ENCODE results near the gene CDHR3.

The CDHR3 gene

GRCh38 chr7:105940109-105940508 is 23.0 kb upstream of the CDHR3 start:
- TF ChIP-seq CTCF (IDR thresholded peaks at IDR 0.05; ENCODE audit: low read depth, low read length): no peak
- H3K4me3 ChIP-seq (ENCODE audit: low read depth, low read length): no peak overlapping the region
- no peak for DNase-seq (ENCODE audit: low read depth, low spot score)
- in situ Hi-C loops (cut with HindIII; ENCODE audit: low sequenced_read_pairs): no loop called here

GRCh38 chr7:105941596-105941995 is 21.5 kb upstream of the CDHR3 start:
- DNase-seq (ENCODE audit: low read depth, low spot score): no peak
- in situ Hi-C loops (cut with HindIII; ENCODE audit: low sequenced_read_pairs): no loop called here
- TF ChIP-seq CTCF (IDR thresholded peaks at IDR 0.05; ENCODE audit: low read depth, low read length): no peak
- H3K4me3 ChIP-seq (ENCODE audit: low read depth, low read length): no peak overlapping the region

GRCh38 chr7:105943486-105943885 is 19.6 kb upstream of the CDHR3 start:
- in situ Hi-C loops (cut with HindIII; ENCODE audit: low sequenced_read_pairs): no loop called here
- DNase-seq (ENCODE audit: low read depth, low spot score): no peak
- TF ChIP-seq CTCF (IDR thresholded peaks at IDR 0.05; ENCODE audit: low read depth, low read length): no peak
- no peak overlapping the region for H3K4me3 ChIP-seq (ENCODE audit: low read depth, low read length)

- in situ Hi-C loops (cut with HindIII; ENCODE audit: low sequenced_read_pairs): no loop called here
These were observed 17.2 kb upstream of the CDHR3 start for GRCh38 chr7:105945848-105946247.

GRCh38 chr7:105951597-105951996 is 11.5 kb upstream of the CDHR3 start:
- TF ChIP-seq CTCF (IDR thresholded peaks at IDR 0.05; ENCODE audit: low read depth, low read length): no peak
- in situ Hi-C loops (cut with HindIII; ENCODE audit: low sequenced_read_pairs): no loop called here
- no peak for DNase-seq (ENCODE audit: low read depth, low spot score)

More at GRCh38 chr7:105945848-105946247, 17.2 kb upstream of the CDHR3 start:
- no peak for TF ChIP-seq CTCF (IDR thresholded peaks at IDR 0.05; ENCODE audit: low read depth, low read length)
- no peak overlapping the region for H3K4me3 ChIP-seq (ENCODE audit: low read depth, low read length)
- no peak for DNase-seq (ENCODE audit: low read depth, low spot score)

GRCh38 chr7:105952917-105953595 is 10.0 kb upstream of the CDHR3 start:
- no peak for DNase-seq (ENCODE audit: low read depth, low spot score)

More at GRCh38 chr7:105951597-105951996, 11.5 kb upstream of the CDHR3 start:
- H3K4me3 ChIP-seq (ENCODE audit: low read depth, low read length): no peak overlapping the region

More at GRCh38 chr7:105952917-105953595, 10.0 kb upstream of the CDHR3 start:
- H3K4me3 ChIP-seq (ENCODE audit: low read depth, low read length): no peak overlapping the region
- TF ChIP-seq CTCF (IDR thresholded peaks at IDR 0.05; ENCODE audit: low read depth, low read length): no peak
- in situ Hi-C loops (cut with HindIII; ENCODE audit: low sequenced_read_pairs): no loop called here
